Activated naive CD4-positive, alpha-beta T cell treated with anti-CD3 and anti-CD28 coated beads, Interleukin-2, amount 50 U/mL, for 72 hours (primary cell): ENCODE data around the gene RIPOR1. TPM values are rescaled to one million over a fixed set of nuclear protein-coding genes. Genes with fewer than 3 reads are reported as not detected.
A peak's percentile ranks its signal among the peaks of the same experiment; 100 is the strongest.

Experiments
- ATAC-seq, 2 donors: fragments of 150-1000 bp; cut with Tn5 transposase; 2 replicates each; pipeline ENCODE4 v1.10.0; 2021; ENCODE audit warnings: mild to moderate bottlenecking in 2 of 2, moderate library complexity in 2 of 2
- DNase-seq, 2 donors: peaks; one replicate each; pipeline ENCODE4 v3.0.0; 2021 to 2022; ENCODE audit warnings: low spot score in 2 of 2
- H3K27ac Mint-ChIP-seq, 2 donors: one replicate each; pipeline ENCODE4 v1.8.0; 2022; ENCODE audit warnings: mild to moderate bottlenecking in 2 of 2, mixed read lengths in 2 of 2
- H3K36me3 Mint-ChIP-seq, 2 donors: one replicate each; pipeline ENCODE4 v1.8.0; 2022; ENCODE audit warnings: mixed read lengths in 2 of 2
- H3K9me3 Mint-ChIP-seq, 2 donors: one replicate each; pipeline ENCODE4 v1.8.0; 2022; ENCODE audit warnings: mixed read lengths in 2 of 2
- total RNA-seq, 2 donors: library from RNA; stranded (reverse); gene quantifications; one replicate each; pipeline ENCODE4 v1.2.3, GENCODE V29; 2022

Gene RIPOR1
- total RNA-seq, 2 donors from 2014 or later = 34.1 to 41.4 TPM

DNA sequence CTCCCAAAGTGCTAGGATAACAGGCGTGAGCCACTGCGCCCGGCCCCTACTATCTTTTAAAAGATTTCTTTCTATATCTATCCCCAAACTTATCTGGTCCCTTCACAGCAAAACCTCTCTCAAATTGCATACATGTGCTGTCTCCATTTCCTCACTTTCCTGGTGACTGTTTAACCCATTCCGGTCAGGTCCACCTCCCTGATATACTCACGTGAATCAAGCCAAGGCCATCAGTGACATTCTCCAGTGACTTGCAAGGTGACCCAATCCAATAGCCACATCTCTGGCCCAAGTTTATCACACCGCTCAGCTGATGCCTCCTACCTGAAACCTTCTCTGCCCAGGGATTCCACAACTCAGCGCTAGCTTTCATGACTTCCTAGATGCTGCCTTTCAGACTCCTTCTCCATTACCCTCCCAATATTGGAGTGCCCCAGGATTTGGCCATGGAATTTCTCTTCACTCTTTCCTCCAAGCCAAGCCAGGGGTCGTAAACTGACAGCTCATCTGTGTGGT, 32.3 kb downstream of the RIPOR1 start:
- ATAC-seq = no peak
- Mint-ChIP-seq H3K36me3 (peaks cover 12 to 14% of the 10 kb centered on the region in 2 donors), H3K9me3 (no peaks in the 10 kb centered on the region), H3K27ac (peak overlapping the region; percentile 91 to 93)
- DNase-seq = no peak

DNA sequence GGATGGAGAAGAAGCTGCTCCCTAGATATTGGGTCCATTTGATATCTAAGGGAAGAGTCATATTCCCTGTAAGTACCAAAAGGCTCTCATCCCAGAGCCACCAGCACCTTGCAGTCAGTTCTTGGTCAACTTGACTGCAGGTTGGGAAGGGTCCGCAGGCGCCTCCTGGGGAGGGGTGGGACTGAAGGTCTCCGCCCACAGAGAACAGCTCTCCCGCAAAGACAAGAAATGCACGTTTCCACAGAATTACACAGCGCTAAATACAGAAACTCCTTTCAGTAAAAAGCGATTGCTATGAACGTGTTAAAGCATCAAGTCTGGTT, 32.8 kb downstream of the RIPOR1 start:
- peaks cover 12 to 14% of the 10 kb centered on the region in 2 donors for H3K36me3 Mint-ChIP-seq
- no peak for ATAC-seq
- peak overlapping the region; percentile 91 to 93 for H3K27ac Mint-ChIP-seq

DNA sequence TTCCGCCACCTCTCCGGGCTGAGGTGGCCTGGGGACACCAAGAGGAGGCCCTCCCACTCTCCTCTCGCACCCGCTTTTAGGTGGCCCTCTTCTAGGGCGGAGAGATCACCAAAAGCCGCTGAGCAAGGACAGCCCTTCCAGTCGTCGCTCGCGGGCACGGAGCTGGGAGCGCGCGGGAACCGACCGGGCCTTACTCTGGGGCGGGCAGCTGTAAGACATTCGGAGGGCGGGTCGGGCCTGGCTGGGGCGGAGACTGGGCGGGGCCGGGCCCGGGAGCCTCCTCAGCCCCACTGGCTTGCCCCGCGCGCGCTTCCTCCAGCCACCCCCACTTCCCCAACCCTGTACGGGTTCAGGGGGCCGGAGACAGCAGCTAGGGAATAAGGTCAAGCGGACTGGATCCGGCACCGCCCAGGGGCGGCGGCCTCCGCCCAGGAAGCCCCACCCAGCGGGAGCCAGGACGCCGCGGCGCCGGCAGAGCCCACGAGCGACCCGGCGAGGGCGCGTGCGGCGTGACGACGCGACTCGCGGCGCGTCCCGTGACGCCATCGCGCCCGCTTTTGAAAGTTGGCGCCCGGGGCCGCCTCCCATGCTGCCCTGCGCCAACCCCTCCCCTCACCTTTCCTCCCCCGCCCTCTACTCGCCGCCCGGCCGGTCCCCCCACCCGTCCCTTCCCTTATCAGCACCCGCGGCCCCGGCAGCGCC, 33.3 kb downstream of the RIPOR1 start:
- ATAC-seq (peak; percentile 90), DNase-seq (peak; percentile 98)
- Mint-ChIP-seq H3K9me3 (no peaks in the 10 kb centered on the region), H3K27ac (peak overlapping the region; percentile 91 to 93), H3K36me3 (peaks cover 12 to 14% of the 10 kb centered on the region in 2 donors)

More for the DNA sequence above, 32.8 kb downstream of the RIPOR1 start:
- no peak for DNase-seq
- no peaks in the 10 kb centered on the region for H3K9me3 Mint-ChIP-seq

- Mint-ChIP-seq H3K27ac (peak within 1 kb of the TSS; percentile 91 to 93), H3K9me3 (no peaks in the 10 kb centered on the region), H3K36me3 (peaks cover 12 to 14% of the 10 kb centered on the region in 2 donors)
- DNase-seq (no peak), ATAC-seq (peak; percentile 56 to 59)
Measured at GRCh38 chr16:67562526-67562917, 33.9 kb downstream of the RIPOR1 start, which contains the start of gene CTCF. Gene CTCF, plus strand, starts transcription at chr16:67562526. Its CDS starts 48,307 bp downstream, at chr16:67610833.

GRCh38 chr16:67562918-67563707, 34.5 kb downstream of the RIPOR1 start:
- ATAC-seq (peak; percentile 0 to 1), DNase-seq (peak; percentile 58 to 74)
- Mint-ChIP-seq H3K27ac (peak overlapping the region; percentile 91 to 97), H3K36me3 (peaks cover 12 to 14% of the 10 kb centered on the region in 2 donors), H3K9me3 (no peaks in the 10 kb centered on the region)

DNA sequence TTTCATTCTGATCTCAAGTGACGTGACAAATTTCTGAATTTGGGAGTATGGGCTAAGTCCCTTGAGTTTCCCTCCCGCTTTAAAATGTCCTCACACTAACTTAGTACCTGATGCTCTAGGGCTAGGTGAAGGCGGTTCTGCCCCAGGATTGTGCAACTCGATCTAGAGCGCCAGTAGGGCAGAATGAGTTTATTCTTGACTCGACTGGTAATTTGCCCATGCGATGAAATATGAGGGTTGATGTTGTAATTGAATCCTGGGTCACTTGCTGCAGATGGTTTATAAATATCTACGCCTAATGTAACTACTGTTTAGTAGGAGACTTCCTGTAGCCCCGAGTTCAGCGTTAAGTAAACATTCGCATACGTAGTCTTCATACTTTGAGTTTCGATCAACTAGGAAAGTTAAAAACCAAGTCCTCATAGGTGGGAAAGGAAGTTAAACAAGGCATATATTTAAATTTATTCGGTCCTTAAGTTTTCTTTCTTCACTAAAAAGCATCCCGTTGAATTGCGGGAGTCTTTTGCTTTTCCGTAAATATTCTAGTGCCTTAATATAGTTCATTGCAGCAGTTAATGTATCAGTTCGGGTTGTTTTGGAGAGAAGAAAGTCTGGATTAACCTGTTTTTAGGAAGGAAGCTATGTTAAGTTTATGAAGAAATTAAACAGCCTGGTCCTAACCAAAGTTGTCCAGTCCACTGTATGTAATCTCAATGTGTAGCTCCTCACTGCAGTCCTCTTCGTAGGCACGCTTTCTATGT, 35.3 kb downstream of the RIPOR1 start:
- DNase-seq (peak in 1 of 2 donors; percentile 37), ATAC-seq (no peak)
- H3K9me3 Mint-ChIP-seq = no peaks in the 10 kb centered on the region
- H3K27ac Mint-ChIP-seq = peak overlapping the region; percentile 91 to 97
- H3K36me3 Mint-ChIP-seq = peaks cover 12 to 14% of the 10 kb centered on the region in 2 donors

GRCh38 chr16:67565470-67566100, 37.0 kb downstream of the RIPOR1 start:
- Mint-ChIP-seq H3K27ac (peak overlapping the region in 1 of 2 donors; percentile 50), H3K9me3 (no peaks in the 10 kb centered on the region), H3K36me3 (peaks cover 12 to 14% of the 10 kb centered on the region in 2 donors)
- DNase-seq (no peak), ATAC-seq (no peak)

GRCh38 chr16:67571464-67571863, 42.8 kb downstream of the RIPOR1 start:
- DNase-seq (no peak), ATAC-seq (no peak)
- Mint-ChIP-seq H3K9me3 (no peaks in the 10 kb centered on the region), H3K27ac (no peak overlapping the region), H3K36me3 (peaks cover 0 to 17% of the 10 kb centered on the region in 2 donors)

- ATAC-seq = no peak
- peaks cover 0 to 17% of the 10 kb centered on the region in 2 donors for H3K36me3 Mint-ChIP-seq
- no peak for DNase-seq
- no peak overlapping the region for H3K27ac Mint-ChIP-seq
- no peaks in the 10 kb centered on the region for H3K9me3 Mint-ChIP-seq
Measured at GRCh38 chr16:67571981-67572431, 43.4 kb downstream of the RIPOR1 start.

DNA sequence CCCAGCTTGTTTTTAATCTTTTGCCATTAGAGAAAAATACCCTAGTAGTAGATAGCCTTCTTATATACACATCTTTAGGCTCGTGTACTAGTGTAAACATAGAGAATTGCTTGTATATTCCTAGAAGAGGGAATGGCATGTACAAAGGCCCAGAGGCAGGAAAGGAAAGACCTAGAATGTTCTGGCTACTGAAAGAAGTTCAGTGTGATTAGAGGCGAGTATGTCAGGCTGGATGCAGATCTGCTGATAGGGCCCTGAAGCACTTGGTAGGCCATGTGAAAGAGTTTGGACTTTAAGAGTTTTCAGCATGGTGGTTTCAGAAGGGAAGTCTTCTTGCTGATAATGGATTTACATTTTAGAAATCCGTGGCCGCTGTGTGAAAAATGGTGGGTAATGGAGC, 51.1 kb downstream of the RIPOR1 start:
- DNase-seq (no peak), ATAC-seq (no peak)
- Mint-ChIP-seq H3K9me3 (no peaks in the 10 kb centered on the region), H3K27ac (no peak overlapping the region), H3K36me3 (peaks cover 0 to 11% of the 10 kb centered on the region in 2 donors)

DNA sequence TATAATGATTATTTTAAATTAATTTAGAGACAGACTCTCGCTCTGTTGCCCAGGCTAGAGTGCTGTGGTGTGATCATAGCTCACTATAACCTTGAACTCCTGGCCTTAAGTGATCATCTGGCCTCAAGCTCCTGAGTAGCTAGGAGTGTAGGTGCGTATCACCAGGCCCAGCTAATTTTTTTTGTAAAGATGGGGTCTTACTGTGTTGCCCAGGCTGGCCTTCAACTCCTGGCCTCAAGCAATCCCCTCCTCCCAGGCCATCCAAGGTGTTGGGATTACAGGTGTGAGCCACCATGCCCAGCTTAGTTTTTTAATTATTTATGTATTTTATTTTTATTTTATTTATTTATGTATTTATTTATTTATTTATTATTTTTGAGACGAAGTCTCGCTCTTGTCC, 51.6 kb downstream of the RIPOR1 start:
- Mint-ChIP-seq H3K27ac (no peak overlapping the region), H3K9me3 (no peaks in the 10 kb centered on the region), H3K36me3 (peaks cover 0 to 6% of the 10 kb centered on the region in 2 donors)
- ATAC-seq = no peak
- DNase-seq = no peak

GRCh38 chr16:67593288-67593687, 64.7 kb downstream of the RIPOR1 start:
- Mint-ChIP-seq H3K27ac (peak overlapping the region in 1 of 2 donors; percentile 88), H3K36me3 (no peaks in the 10 kb centered on the region), H3K9me3 (no peaks in the 10 kb centered on the region)
- DNase-seq (no peak), ATAC-seq (no peak)

- peak in 1 of 2 donors; percentile 63 for ATAC-seq
- Mint-ChIP-seq H3K36me3 (no peaks in the 10 kb centered on the region), H3K9me3 (no peaks in the 10 kb centered on the region), H3K27ac (peak overlapping the region in 1 of 2 donors; percentile 88)
- DNase-seq = no peak
Measured at GRCh38 chr16:67593701-67594100, 65.1 kb downstream of the RIPOR1 start.

GRCh38 chr16:67594256-67594915, 65.8 kb downstream of the RIPOR1 start:
- peak overlapping the region in 1 of 2 donors; percentile 69 for H3K27ac Mint-ChIP-seq
- ATAC-seq = peak in 1 of 2 donors; percentile 9
- DNase-seq = no peak
- no peaks in the 10 kb centered on the region for H3K36me3 Mint-ChIP-seq
- no peaks in the 10 kb centered on the region for H3K9me3 Mint-ChIP-seq

- Mint-ChIP-seq H3K27ac (no peak overlapping the region), H3K9me3 (no peaks in the 10 kb centered on the region), H3K36me3 (no peaks in the 10 kb centered on the region)
- ATAC-seq (peak; percentile 29 to 75), DNase-seq (peak in 1 of 2 donors; percentile 15)
Measured at GRCh38 chr16:67594956-67595355, 66.3 kb downstream of the RIPOR1 start.
